Sigmoid colon (tissue), 7 donors: Measurements from ENCODE around the gene DEAF1. TPM values are rescaled to one million over a fixed set of nuclear protein-coding genes. Genes with fewer than 3 reads are reported as not detected.

ENCODE experiments used
- DNase-seq: peaks from one replicate; pipeline ENCODE4 v3.0.0-alpha.2; 2019
- H3K27ac ChIP-seq, 4 donors: fragments of 200-600 bp; sonication (generic); one replicate each; pipeline ENCODE4 v1.5.1; 2016 to 2019; ENCODE audit warnings: mild to moderate bottlenecking in 1 of 4
- H3K27me3 ChIP-seq, 3 donors: fragments of 200-600 bp; sonication (generic); one replicate each; pipeline ENCODE4 v1.5.1; 2019; ENCODE audit warnings: mild to moderate bottlenecking in 1 of 3
- H3K36me3 ChIP-seq, 4 donors: fragments of 200-600 bp; sonication (generic); one replicate each; pipeline ENCODE4 v1.5.1; 2016 to 2019
- H3K4me1 ChIP-seq, 4 donors: fragments of 200-600 bp; sonication (generic); one replicate each; pipeline ENCODE4 v1.5.1; 2017 to 2019
- H3K4me3 ChIP-seq, 4 donors: fragments of 200-600 bp; sonication (generic); one replicate each; pipeline ENCODE4 v1.5.1; 2017 to 2019; ENCODE audit warnings: mild to moderate bottlenecking in 2 of 4, moderate library complexity in 1 of 4
- H3K9me3 ChIP-seq, 4 donors: fragments of 200-600 bp in 3 of 4; sonication (generic) in 3 of 4; one replicate each; pipeline versions ENCODE4 v1.5.1 to v1.6.1; 2013 to 2019
- CTCF ChIP-seq, 4 experiments: fragments of 450-650 bp in 3 of 4; fragments of 200-600 bp in 1 of 4; IDR thresholded peaks; one replicate each; pipeline ENCODE4 v1.5.1; 2016 to 2019; ENCODE audit warnings: antibody characterized with exemption in 4 of 4, mild to moderate bottlenecking in 3 of 4, moderate library complexity in 2 of 4
- EP300 ChIP-seq, 4 donors: sonication (generic); formaldehyde crosslinking; IDR thresholded peaks; one replicate each; pipeline ENCODE4 v1.6.1; 2017; ENCODE audit warnings: antibody characterized with exemption in 4 of 4
- POLR2A ChIP-seq, 2 donors: fragments of 450-650 bp; IDR thresholded peaks; one replicate each; pipeline ENCODE4 v1.6.1; 2016; ENCODE audit warnings: antibody characterized with exemption in 2 of 2, mild to moderate bottlenecking in 2 of 2, moderate library complexity in 2 of 2
- POLR2AphosphoS5 ChIP-seq, 4 donors: sonication (generic); formaldehyde crosslinking; IDR thresholded peaks; one replicate each; pipeline ENCODE4 v1.6.1; 2017; ENCODE audit warnings: antibody characterized with exemption in 4 of 4
- WGBS, 2 donors: extraction: QIAGEN DNeasy Blood & Tissue Kit; methylation state at CpG; one replicate each; pipeline ENCODE4 v1.1.7; 2013; 5-methylcytosine and 5-hydroxymethylcytosine counted together
- intact Hi-C: fragments of 100-400 bp; cut with DNase I; formaldehyde crosslinking; loops from one replicate; pipeline ENCODE4 v1.15.1; 2023
- polyA plus RNA-seq, 3 donors: library from polyadenylated mRNA; stranded (reverse); fragments of 200-250 nt; gene quantifications; one replicate each; pipeline ENCODE4 v1.2.3, GENCODE V29; 2013
- total RNA-seq, 4 donors: library from RNA; depleted of rRNA; stranded (reverse); fragments of >200 nt; gene quantifications; one replicate each; pipeline ENCODE4 v1.1.0, GENCODE V29; 2016
- donor health status: healthy with polysubstance abuse.
- donor health status: Bipolar disorder and iron deficiency.
- donor health status: healthy.

Gene DEAF1
- total and polyA plus RNA-seq, 7 donors, result 11.3 to 29.6 (median 18.6) TPM

DNA sequence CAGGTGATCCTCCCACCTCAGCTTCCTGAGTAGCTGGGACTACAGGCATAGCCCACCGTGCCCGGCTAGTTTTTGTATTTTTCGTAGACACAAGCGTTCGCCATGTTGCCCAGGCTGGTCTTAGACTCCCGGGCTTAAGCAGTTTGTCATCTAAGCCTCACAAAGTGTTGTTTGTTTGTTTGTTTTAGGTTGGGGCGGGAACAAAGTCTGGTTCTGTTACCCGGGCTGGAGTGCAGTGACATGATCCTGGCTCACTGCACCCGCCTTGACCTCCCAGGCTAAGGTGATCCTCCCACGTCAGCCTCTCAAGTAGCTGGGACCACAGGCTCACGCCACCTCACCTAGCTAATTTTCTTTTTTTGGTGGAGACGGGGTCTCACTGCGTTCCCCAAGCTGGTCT lies 91.9 kb downstream of the DEAF1 start:
- Histone ChIP-seq H3K4me1 (peaks cover 0 to 6% (median 2%) of the 10 kb centered on the region in 4 donors), H3K27me3 (no peaks in the 10 kb centered on the region), H3K27ac (no peak overlapping the region), H3K4me3 (no peak overlapping the region), H3K9me3 (no peaks in the 10 kb centered on the region), H3K36me3 (peaks cover 27 to 99% (median 84%) of the 10 kb centered on the region in 4 donors)
- TF ChIP-seq POLR2AphosphoS5 (IDR thresholded peaks at IDR 0.05) (no peak), CTCF (IDR thresholded peaks at IDR 0.05) (no peak), EP300 (IDR thresholded peaks at IDR 0.05) (no peak), POLR2A (IDR thresholded peaks at IDR 0.05) (no peak)
- DNase-seq, result no peak
- WGBS, 2 donors, result 89 to 93% methylated on average over 13 of the region's 13 CpGs
- intact Hi-C loops, result no loop called here

DNA sequence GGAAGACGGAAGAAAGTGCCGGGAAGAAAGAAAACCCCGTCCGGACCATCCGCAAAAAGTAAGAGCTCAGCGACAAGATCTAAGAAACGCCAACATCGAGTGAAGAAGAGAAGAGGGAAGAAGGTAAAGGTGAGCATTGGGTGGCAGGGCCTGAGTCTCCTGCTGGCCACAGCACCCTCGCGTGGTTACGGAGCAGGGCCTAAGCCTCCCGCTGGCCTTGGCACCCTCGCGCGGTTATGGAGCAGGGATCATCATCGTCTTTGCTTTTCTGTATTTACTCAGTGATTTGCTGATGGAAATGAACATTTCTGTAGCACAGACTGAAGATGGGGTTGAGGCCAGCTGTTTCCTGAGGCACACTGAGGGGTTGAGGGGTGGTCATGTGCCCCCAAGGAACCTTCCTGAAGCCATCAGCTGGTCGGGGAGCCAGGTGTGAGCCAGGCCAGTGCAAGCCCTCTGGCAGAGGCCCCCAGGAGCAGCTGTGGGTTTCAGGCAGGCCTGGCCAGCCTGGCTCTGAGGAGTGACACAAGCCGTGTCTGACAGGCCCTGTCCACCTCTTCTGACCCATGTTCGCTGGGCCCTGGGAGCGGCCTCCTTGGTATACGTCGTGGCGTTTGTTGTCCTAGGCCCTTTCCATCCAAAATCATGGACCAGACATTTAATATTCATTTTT lies 93.3 kb downstream of the DEAF1 start:
- Histone ChIP-seq H3K9me3 (no peaks in the 10 kb centered on the region), H3K36me3 (peaks cover 19 to 99% (median 84%) of the 10 kb centered on the region in 4 donors), H3K27ac (no peak overlapping the region), H3K4me3 (no peak overlapping the region), H3K27me3 (no peaks in the 10 kb centered on the region), H3K4me1 (peaks cover 0 to 6% (median 2%) of the 10 kb centered on the region in 4 donors)
- no peak for DNase-seq
- TF ChIP-seq POLR2AphosphoS5 (IDR thresholded peaks at IDR 0.05) (no peak), CTCF (IDR thresholded peaks at IDR 0.05) (no peak), EP300 (IDR thresholded peaks at IDR 0.05) (no peak), POLR2A (IDR thresholded peaks at IDR 0.05) (no peak)
- 94 to 95% methylated on average over 23 of the region's 23 CpGs for WGBS, 2 donors
- intact Hi-C loops, result no loop called here

DNA sequence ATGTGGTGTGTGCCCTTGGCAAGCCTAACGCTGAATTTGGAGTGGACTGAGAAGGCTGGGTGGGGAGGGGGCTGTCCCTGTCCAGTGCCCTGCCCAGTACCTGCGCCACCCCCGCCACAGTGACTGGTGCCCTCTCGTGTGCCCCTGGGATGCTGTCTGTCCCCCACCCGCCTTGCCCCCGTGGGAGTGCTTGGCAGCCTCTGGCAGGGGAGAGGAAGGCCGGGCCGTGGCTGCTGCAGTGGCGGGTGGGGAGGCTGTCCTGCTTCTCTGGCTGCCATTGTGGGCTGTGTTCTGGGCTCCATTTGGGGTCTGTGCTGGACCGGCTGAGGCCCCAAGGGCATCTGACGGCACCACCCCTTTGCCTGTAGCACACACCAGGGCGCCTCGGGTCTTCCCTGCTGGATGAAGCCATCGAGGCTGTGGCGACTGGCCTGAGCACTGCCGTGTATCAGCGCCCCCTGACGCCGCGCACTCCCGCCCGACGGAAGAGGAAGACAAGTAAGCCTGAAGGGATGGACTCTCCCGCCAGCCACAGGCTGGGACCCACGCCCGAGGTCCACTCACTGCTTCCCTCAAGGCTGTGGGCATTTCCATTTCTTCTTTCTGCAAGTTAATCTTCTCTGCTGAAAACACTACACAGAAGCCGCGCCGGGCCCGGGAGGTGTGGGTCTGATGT lies 96.9 kb downstream of the DEAF1 start:
- intact Hi-C loops, result no loop called here
- H3K36me3 ChIP-seq, result peaks cover 32 to 99% (median 80%) of the 10 kb centered on the region in 4 donors
- DNase-seq, result no peak
- H3K4me1 ChIP-seq, result no peaks in the 10 kb centered on the region
- H3K27me3 ChIP-seq, result no peaks in the 10 kb centered on the region
- WGBS, 2 donors, result 91 to 96% methylated on average over 30 of the region's 30 CpGs
- H3K4me3 ChIP-seq, result no peak overlapping the region
- H3K9me3 ChIP-seq, result no peaks in the 10 kb centered on the region
- H3K27ac ChIP-seq, result no peak overlapping the region
- TF ChIP-seq EP300 (IDR thresholded peaks at IDR 0.05), result no peak
- no peak for TF ChIP-seq CTCF (IDR thresholded peaks at IDR 0.05)
- no peak for TF ChIP-seq POLR2A (IDR thresholded peaks at IDR 0.05)
- no peak for TF ChIP-seq POLR2AphosphoS5 (IDR thresholded peaks at IDR 0.05)

GRCh38 chr11:597166-597725 lies 97.8 kb downstream of the DEAF1 start:
- 91 to 92% methylated on average over 29 of the region's 29 CpGs for WGBS, 2 donors
- H3K36me3 ChIP-seq, result peaks cover 40 to 99% (median 82%) of the 10 kb centered on the region in 4 donors
- intact Hi-C loops, result no loop called here

More at GRCh38 chr11:597166-597725, 97.8 kb downstream of the DEAF1 start:
- H3K4me1 ChIP-seq, result no peaks in the 10 kb centered on the region
- H3K4me3 ChIP-seq, result no peak overlapping the region
- no peak for DNase-seq
- no peaks in the 10 kb centered on the region for H3K9me3 ChIP-seq
- H3K27ac ChIP-seq, result no peak overlapping the region
- no peaks in the 10 kb centered on the region for H3K27me3 ChIP-seq
- TF ChIP-seq EP300 (IDR thresholded peaks at IDR 0.05) (no peak), POLR2A (IDR thresholded peaks at IDR 0.05) (no peak), POLR2AphosphoS5 (IDR thresholded peaks at IDR 0.05) (no peak), CTCF (IDR thresholded peaks at IDR 0.05) (no peak)
